Spleen (tissue), 11 donors: Measurements from ENCODE around the gene DNAJC30. TPM values are rescaled to one million over a fixed set of nuclear protein-coding genes. Genes with fewer than 3 reads are reported as not detected.

Experiments used
- DNase-seq: peaks from one replicate; pipeline ENCODE4 v3.0.0-alpha.2; 2020
- H3K27ac ChIP-seq, 8 donors: fragments of 200-600 bp; sonication (generic) in 7 of 8; 1 replicate in 4 of 8; 2 replicates in 4 of 8; pipeline versions ENCODE4 v1.5.0 to v1.8.0; 2016 to 2021; ENCODE audit warnings: inconsistent platforms in 4 of 8, mild to moderate bottlenecking in 4 of 8, moderate library complexity in 1 of 8
- H3K27me3 ChIP-seq, 7 donors: fragments of 200-600 bp; sonication (generic) in 6 of 7; replicated peaks in 1 of 7; 1 replicate in 4 of 7; 2 replicates in 3 of 7; pipeline versions ENCODE4 v1.5.0 to v1.8.0; 2016 to 2021; ENCODE audit warnings: inconsistent platforms in 3 of 7, mild to moderate bottlenecking in 1 of 7
- H3K36me3 ChIP-seq, 6 donors: fragments of 200-600 bp; sonication (generic) in 5 of 6; 1 replicate in 4 of 6; 2 replicates in 2 of 6; pipeline versions ENCODE4 v1.5.0 to v1.8.0; 2016 to 2021; ENCODE audit warnings: inconsistent platforms in 2 of 6
- H3K4me1 ChIP-seq, 6 donors: fragments of 200-600 bp; sonication (generic) in 5 of 6; 1 replicate in 3 of 6; 2 replicates in 3 of 6; pipeline versions ENCODE4 v1.5.0 to v1.8.0; 2016 to 2021; ENCODE audit warnings: inconsistent platforms in 3 of 6
- H3K4me3 ChIP-seq, 8 donors: fragments of 200-600 bp; sonication (generic) in 7 of 8; 1 replicate in 4 of 8; 2 replicates in 4 of 8; pipeline versions ENCODE4 v1.5.0 to v1.8.0; 2016 to 2021; ENCODE audit warnings: inconsistent platforms in 4 of 8, mild to moderate bottlenecking in 4 of 8, moderate library complexity in 2 of 8
- H3K9me3 ChIP-seq, 8 donors: fragments of 200-600 bp; sonication (generic) in 7 of 8; 1 replicate in 4 of 8; 2 replicates in 4 of 8; pipeline versions ENCODE4 v1.5.0 to v1.8.0; 2016 to 2021; ENCODE audit warnings: inconsistent platforms in 4 of 8
- POLR2A ChIP-seq, 3 donors: fragments of 450-650 bp; IDR thresholded peaks; one replicate each; pipeline ENCODE4 v1.5.1; 2017; ENCODE audit warnings: antibody characterized with exemption in 3 of 3, mild to moderate bottlenecking in 1 of 3
- POLR2AphosphoS5 ChIP-seq, 3 donors: sonication (generic); formaldehyde crosslinking; IDR thresholded peaks; one replicate each; pipeline ENCODE4 v1.5.1; 2017; ENCODE audit warnings: antibody characterized with exemption in 3 of 3
- WGBS, 5 donors: extraction: QIAGEN DNeasy Blood & Tissue Kit in 3 of 5; methylation state at CpG; one replicate each; pipeline versions ENCODE4 v1.1.5 to v1.1.7; 2013 to 2018; 5-methylcytosine and 5-hydroxymethylcytosine counted together
- intact Hi-C: fragments of 100-400 bp; cut with DNase I; formaldehyde crosslinking; loops from one replicate; pipeline ENCODE4 v1.15.0; 2023; ENCODE audit warnings: low total_unique reads
- polyA plus RNA-seq, 3 donors: library from polyadenylated mRNA; stranded (reverse); fragments of 200-250 nt; gene quantifications; one replicate each; pipeline ENCODE4 v1.2.1, GENCODE V29; 2013
- total RNA-seq, 7 donors: library from RNA; depleted of rRNA in 3 of 7; stranded (reverse); fragments of >200 nt in 3 of 7; fragmentation: NEBNext Ultra II Directional in 4 of 7; extraction: Animal tissue kit (Norgen Biotek cat#: 25700) in 4 of 7; gene quantifications; one replicate each; pipeline versions ENCODE4 v1.1.0 to v1.2.1, GENCODE V29; 2016 to 2021
- TF ChIP-seq, protein P1 (sequence below), 11 experiments: fragments of 200-600 bp in 7 of 11; fragments of 450-650 bp in 4 of 11; sonication (generic) in 4 of 11; IDR thresholded peaks in 8 of 11; conservative IDR thresholded peaks in 3 of 11; 1 replicate in 7 of 11; 2 replicates in 4 of 11; pipeline versions ENCODE4 v1.4.0 to v1.8.0; 2016 to 2021; ENCODE audit warnings: antibody characterized with exemption in 11 of 11, inconsistent platforms in 4 of 11, mild to moderate bottlenecking in 1 of 11
- donor health status: healthy with polysubstance abuse.
- donor health status: DM: no; HTN: no; CAD: no; lungs with moderate emphysema.
- donor health status: DM: no; HTN: no; CAD: no.
- donor health status: Bipolar disorder and iron deficiency.
- donor health status: healthy.
- donor health status: DM: no; HTN: no; CAD: no.
- donor health status: DM: yes; HTN: yes; CAD: no.

Gene DNAJC30
- total and polyA plus RNA-seq, 10 donors: 5.6 to 12.7 (median 8.7) TPM

DNA sequence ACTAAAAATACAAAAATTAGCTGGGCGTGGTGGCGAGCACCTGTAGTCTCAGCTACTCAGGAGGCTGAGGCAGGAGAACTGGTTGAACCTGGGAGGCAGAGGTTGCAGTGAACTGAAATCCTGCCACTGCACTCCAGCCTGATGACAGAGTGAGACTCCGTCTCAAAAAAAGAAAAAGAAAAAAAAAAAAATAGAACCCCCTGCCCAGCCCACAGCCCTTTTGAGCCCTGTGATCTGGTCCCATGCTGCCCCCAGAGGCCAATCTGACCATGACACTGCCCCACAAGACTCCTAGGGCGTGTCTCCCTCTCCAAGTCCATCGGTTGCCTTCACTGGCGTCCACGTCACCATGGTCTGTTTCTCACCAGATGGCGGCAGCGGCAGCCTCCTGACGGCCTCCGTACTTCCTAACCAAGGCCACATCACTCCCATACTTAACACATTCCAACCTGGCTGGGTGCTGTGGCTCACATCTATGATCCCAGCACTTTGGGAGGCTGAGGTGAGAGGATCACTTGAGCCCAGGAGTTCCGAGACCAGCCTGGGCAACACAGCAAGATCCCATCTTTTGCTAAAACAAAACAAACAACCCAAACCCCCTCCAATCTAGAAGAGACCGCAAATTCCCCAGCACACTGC is 18.2 kb upstream of the DNAJC30 start:
- Histone ChIP-seq H3K4me3 (no peak overlapping the region), H3K27me3 (peaks cover 0 to 11% (median 0%) of the 10 kb centered on the region in 7 donors), H3K36me3 (peaks cover 0 to 75% (median 35%) of the 10 kb centered on the region in 6 donors), H3K27ac (no peak overlapping the region), H3K9me3 (no peaks in the 10 kb centered on the region), H3K4me1 (peaks cover 0 to 18% (median 10%) of the 10 kb centered on the region in 6 donors)
- WGBS, 5 donors: 61 to 72% (median 62%) methylated on average over 13 of the region's 13 CpGs
- intact Hi-C loops: no loop called here
- no peak for DNase-seq
- TF ChIP-seq, protein P1, sequence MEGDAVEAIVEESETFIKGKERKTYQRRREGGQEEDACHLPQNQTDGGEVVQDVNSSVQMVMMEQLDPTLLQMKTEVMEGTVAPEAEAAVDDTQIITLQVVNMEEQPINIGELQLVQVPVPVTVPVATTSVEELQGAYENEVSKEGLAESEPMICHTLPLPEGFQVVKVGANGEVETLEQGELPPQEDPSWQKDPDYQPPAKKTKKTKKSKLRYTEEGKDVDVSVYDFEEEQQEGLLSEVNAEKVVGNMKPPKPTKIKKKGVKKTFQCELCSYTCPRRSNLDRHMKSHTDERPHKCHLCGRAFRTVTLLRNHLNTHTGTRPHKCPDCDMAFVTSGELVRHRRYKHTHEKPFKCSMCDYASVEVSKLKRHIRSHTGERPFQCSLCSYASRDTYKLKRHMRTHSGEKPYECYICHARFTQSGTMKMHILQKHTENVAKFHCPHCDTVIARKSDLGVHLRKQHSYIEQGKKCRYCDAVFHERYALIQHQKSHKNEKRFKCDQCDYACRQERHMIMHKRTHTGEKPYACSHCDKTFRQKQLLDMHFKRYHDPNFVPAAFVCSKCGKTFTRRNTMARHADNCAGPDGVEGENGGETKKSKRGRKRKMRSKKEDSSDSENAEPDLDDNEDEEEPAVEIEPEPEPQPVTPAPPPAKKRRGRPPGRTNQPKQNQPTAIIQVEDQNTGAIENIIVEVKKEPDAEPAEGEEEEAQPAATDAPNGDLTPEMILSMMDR (IDR thresholded peaks at IDR 0.05 in 8 of 11, conservative IDR thresholded peaks at IDR 0.05 in 3 of 11): peak in 9 of 11 experiments; percentile 15 to 70 (median 50)
- TF ChIP-seq POLR2AphosphoS5 (IDR thresholded peaks at IDR 0.05): no peak

DNA sequence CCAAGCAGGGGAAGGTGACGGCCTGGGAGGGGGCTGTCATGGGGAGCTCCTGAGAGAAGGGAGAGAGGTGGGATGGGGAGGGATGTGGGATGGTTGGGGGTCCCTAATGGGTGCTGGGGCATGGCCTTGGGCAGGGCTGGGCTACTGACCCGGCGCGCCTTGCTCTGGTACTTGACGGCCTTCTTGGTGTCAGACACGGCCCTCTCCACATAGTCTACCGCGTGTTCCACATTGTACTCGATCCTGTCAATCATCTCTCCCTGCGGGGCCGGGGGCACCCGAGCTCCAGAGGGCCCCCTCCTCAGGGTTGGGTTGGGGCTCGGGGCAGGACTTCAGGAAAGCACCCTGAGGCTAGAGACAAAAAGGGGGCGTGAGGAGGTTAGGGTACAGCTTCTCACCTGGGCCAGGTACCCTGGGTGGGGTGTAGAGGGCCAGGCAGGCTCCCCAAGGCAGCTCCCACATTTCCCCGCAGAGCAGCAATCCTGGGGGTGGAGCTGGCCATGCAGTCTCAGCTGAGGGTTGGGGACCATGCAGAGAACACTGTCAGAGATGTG is 17.4 kb upstream of the DNAJC30 start:
- Histone ChIP-seq H3K4me3 (no peak overlapping the region), H3K27me3 (peaks cover 0 to 11% (median 0%) of the 10 kb centered on the region in 7 donors), H3K9me3 (no peaks in the 10 kb centered on the region), H3K4me1 (peaks cover 0 to 15% (median 10%) of the 10 kb centered on the region in 6 donors), H3K27ac (no peak overlapping the region), H3K36me3 (peaks cover 0 to 83% (median 43%) of the 10 kb centered on the region in 6 donors)
- no peak for DNase-seq
- TF ChIP-seq POLR2A (IDR thresholded peaks at IDR 0.05): no peak
- TF ChIP-seq POLR2AphosphoS5 (IDR thresholded peaks at IDR 0.05): no peak
- intact Hi-C loops: no loop called here
- WGBS, 5 donors: 87 to 92% (median 91%) methylated on average over 15 of the region's 15 CpGs

DNA sequence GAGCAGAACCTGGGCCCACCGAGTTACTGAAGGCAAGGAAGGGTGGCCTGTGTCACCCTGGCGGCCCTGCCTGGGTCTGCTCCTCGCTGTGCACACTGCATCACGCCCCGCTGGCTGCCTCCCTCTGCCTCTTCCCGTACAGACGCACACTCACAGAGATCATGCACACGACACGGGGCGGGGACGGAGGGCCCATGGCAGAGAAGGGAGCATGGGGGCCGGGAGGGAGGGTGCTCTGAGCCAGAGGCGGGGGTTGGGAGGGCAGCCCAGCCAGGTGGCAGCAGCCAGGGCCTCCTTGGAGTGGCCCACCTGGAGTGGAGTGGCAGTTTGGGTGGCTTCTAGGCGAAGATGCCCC is 16.8 kb upstream of the DNAJC30 start:
- DNase-seq: no peak
- TF ChIP-seq, protein P1 (IDR thresholded peaks at IDR 0.05 in 8 of 11, conservative IDR thresholded peaks at IDR 0.05 in 3 of 11): no peak
- TF ChIP-seq POLR2AphosphoS5 (IDR thresholded peaks at IDR 0.05): no peak
- no peak for TF ChIP-seq POLR2A (IDR thresholded peaks at IDR 0.05)
- Histone ChIP-seq H3K4me3 (no peak overlapping the region), H3K9me3 (no peaks in the 10 kb centered on the region), H3K36me3 (peaks cover 0 to 87% (median 49%) of the 10 kb centered on the region in 6 donors), H3K27ac (no peak overlapping the region), H3K27me3 (peaks cover 0 to 11% (median 0%) of the 10 kb centered on the region in 7 donors), H3K4me1 (peaks cover 0 to 15% (median 10%) of the 10 kb centered on the region in 6 donors)
- WGBS, 5 donors: 77 to 92% (median 85%) methylated on average over 13 to 14 of the region's 14 CpGs
- intact Hi-C loops: no loop called here

DNA sequence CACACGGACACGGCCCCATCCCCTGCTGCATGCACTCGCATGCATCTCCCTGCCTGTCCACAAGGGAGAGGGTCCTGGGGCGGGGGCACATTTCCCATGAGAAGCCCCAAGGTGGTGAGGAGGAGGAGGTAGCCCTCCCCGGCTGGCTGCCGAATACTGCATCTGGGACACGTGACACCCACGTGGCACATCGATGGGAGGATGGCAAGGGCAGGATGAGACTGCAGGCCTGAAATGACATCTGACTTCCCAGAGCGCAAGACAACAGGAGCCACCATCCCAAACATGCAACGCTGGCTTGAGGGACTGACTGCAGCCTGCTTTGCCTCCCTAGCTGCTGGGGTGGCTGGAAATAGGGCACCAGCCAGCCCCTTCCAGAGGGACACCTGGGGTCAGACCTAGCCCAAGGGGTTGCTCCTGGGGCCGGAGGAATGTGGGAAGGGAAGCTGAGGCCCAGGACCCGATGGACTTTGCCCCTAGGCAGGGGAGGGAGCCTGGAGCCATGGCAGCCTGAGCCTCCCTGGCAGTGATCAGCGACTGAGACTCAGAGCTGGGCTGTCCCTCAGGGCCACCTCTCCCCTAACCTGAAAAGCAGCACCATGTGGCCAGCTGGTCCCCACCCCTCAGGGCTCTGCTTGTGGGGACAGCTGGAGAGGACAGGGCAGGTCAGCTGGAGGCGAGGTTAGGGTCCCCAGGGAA is 16.3 kb upstream of the DNAJC30 start:
- Histone ChIP-seq H3K4me3 (no peak overlapping the region), H3K27ac (no peak overlapping the region), H3K4me1 (peaks cover 0 to 15% (median 10%) of the 10 kb centered on the region in 6 donors), H3K36me3 (peaks cover 0 to 87% (median 54%) of the 10 kb centered on the region in 6 donors), H3K9me3 (no peaks in the 10 kb centered on the region), H3K27me3 (peaks cover 0 to 11% (median 0%) of the 10 kb centered on the region in 7 donors)
- DNase-seq: no peak
- WGBS, 5 donors: 89 to 93% (median 90%) methylated on average over 13 to 15 of the region's 15 CpGs
- intact Hi-C loops: no loop called here
- TF ChIP-seq POLR2AphosphoS5 (IDR thresholded peaks at IDR 0.05): no peak
- TF ChIP-seq, protein P1 (IDR thresholded peaks at IDR 0.05 in 8 of 11, conservative IDR thresholded peaks at IDR 0.05 in 3 of 11): no peak
- TF ChIP-seq POLR2A (IDR thresholded peaks at IDR 0.05): no peak
